DND-41 (cell line): ENCODE results near the gene CD164L2.
"Not testable (repeated sequence)": the region's sequence is repeated elsewhere in the genome, so short reads cannot be mapped to it uniquely, and the experiment has no call there.

Source experiments
- ATAC-seq: fragments of 200-7000 bp; cut with Tn5 transposase; 3 replicates; pipeline ENCODE4 v1.9.1; 2021; ENCODE audit warnings: low read depth; ENCODE audit not compliant: insufficient read depth
- DNase-seq: peaks from one replicate; pipeline ENCODE4 v3.0.0-alpha.2; 2020
- H2AFZ ChIP-seq: 2 replicates; pipeline ENCODE4 v1.6.0; 2012; ENCODE audit warnings: low read depth, low read length
- H3K27ac ChIP-seq: 2 replicates; pipeline ENCODE4 v1.5.1; 2012; ENCODE audit warnings: low read length, inconsistent platforms
- H3K27me3 ChIP-seq: fragments of 200-600 bp; sonication (generic); 2 replicates; pipeline ENCODE4 v1.6.0; 2012; ENCODE audit warnings: low read length, mild to moderate bottlenecking, inconsistent platforms; ENCODE audit not compliant: insufficient read depth, poor library complexity
- H3K36me3 ChIP-seq: 2 replicates; pipeline ENCODE4 v1.5.1; 2012; ENCODE audit warnings: low read length, inconsistent platforms; ENCODE audit not compliant: insufficient read depth
- H3K4me1 ChIP-seq: 2 replicates; pipeline ENCODE4 v1.5.1; 2012; ENCODE audit warnings: mild to moderate bottlenecking, low read length; ENCODE audit not compliant: insufficient read depth
- H3K4me2 ChIP-seq: 2 replicates; pipeline ENCODE4 v1.6.0; 2012; ENCODE audit warnings: mild to moderate bottlenecking, moderate library complexity, low read length, inconsistent platforms; ENCODE audit not compliant: insufficient read depth
- H3K4me3 ChIP-seq, 2 experiments: fragments of 200-600 bp in 1 of 2; shearing (Covaris generic) in 1 of 2; 2 replicates each; pipeline ENCODE4 v1.5.1; 2012 to 2016; ENCODE audit warnings: inconsistent platforms in 2 of 2, low read length in 2 of 2, mild to moderate bottlenecking in 2 of 2, low read depth in 1 of 2, moderate library complexity in 1 of 2
- H3K79me2 ChIP-seq: 2 replicates; pipeline ENCODE4 v1.6.0; 2012; ENCODE audit warnings: low read length, inconsistent platforms; ENCODE audit not compliant: insufficient read depth
- H3K9ac ChIP-seq: 2 replicates; pipeline ENCODE4 v1.6.0; 2012; ENCODE audit warnings: low read depth, mild to moderate bottlenecking, inconsistent platforms, low read length, moderate library complexity
- H3K9me3 ChIP-seq: 2 replicates; pipeline ENCODE4 v1.5.1; 2012; ENCODE audit warnings: low read length, moderate library complexity, mild to moderate bottlenecking, inconsistent platforms; ENCODE audit not compliant: insufficient read depth, severe bottlenecking
- H4K20me1 ChIP-seq: 2 replicates; pipeline ENCODE4 v1.6.0; 2012; ENCODE audit warnings: low read length; ENCODE audit not compliant: insufficient read depth
- EZH2 ChIP-seq: IDR thresholded peaks from 3 replicates; pipeline ENCODE4 v1.6.1; 2012; ENCODE audit warnings: borderline replicate concordance, low read depth, mild to moderate bottlenecking, moderate library complexity, low read length, inconsistent platforms; ENCODE audit not compliant: severe bottlenecking
- TF ChIP-seq, protein P1 (sequence below): IDR thresholded peaks from 2 replicates; pipeline ENCODE4 v1.5.1; 2012; ENCODE audit warnings: borderline replicate concordance, low read length, moderate library complexity, mild to moderate bottlenecking; ENCODE audit not compliant: poor library complexity, severe bottlenecking; ENCODE audit errors: extremely low read depth

Gene CD164L2

DNA sequence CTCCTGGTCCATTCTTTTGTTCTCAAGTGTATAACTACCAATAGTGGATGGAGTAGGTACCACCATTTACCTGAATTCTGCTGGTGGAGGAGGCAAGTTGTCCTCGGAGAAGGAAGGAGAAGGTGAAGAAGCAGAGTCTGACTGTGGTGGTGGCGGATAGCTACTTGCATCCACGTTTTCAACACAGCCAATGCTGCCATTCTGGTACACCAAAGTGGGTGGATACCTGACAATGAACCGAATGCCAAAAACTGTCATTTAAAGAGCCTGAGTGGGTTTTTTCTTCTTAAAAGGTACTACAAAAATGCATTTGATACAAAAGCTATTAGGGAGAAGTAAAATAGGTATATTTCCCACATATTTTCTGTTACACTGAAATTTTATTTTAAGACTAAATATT is 29.4 kb upstream of the CD164L2 start:
- Histone ChIP-seq H3K9me3 (no peaks in the 10 kb centered on the region), H3K79me2 (no peaks in the 10 kb centered on the region), H2AFZ (no peak overlapping the region), H3K4me3 (no peak overlapping the region), H3K36me3 (peaks cover 93% of the 10 kb centered on the region), H3K4me2 (no peak overlapping the region), H3K9ac (no peak overlapping the region), H3K27ac (no peak overlapping the region), H3K4me1 (no peaks in the 10 kb centered on the region), H4K20me1 (no peaks in the 10 kb centered on the region), H3K27me3 (no peaks in the 10 kb centered on the region)
- TF ChIP-seq, protein P1, sequence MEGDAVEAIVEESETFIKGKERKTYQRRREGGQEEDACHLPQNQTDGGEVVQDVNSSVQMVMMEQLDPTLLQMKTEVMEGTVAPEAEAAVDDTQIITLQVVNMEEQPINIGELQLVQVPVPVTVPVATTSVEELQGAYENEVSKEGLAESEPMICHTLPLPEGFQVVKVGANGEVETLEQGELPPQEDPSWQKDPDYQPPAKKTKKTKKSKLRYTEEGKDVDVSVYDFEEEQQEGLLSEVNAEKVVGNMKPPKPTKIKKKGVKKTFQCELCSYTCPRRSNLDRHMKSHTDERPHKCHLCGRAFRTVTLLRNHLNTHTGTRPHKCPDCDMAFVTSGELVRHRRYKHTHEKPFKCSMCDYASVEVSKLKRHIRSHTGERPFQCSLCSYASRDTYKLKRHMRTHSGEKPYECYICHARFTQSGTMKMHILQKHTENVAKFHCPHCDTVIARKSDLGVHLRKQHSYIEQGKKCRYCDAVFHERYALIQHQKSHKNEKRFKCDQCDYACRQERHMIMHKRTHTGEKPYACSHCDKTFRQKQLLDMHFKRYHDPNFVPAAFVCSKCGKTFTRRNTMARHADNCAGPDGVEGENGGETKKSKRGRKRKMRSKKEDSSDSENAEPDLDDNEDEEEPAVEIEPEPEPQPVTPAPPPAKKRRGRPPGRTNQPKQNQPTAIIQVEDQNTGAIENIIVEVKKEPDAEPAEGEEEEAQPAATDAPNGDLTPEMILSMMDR = no peak
- DNase-seq (no peak), ATAC-seq (no peak)

DNA sequence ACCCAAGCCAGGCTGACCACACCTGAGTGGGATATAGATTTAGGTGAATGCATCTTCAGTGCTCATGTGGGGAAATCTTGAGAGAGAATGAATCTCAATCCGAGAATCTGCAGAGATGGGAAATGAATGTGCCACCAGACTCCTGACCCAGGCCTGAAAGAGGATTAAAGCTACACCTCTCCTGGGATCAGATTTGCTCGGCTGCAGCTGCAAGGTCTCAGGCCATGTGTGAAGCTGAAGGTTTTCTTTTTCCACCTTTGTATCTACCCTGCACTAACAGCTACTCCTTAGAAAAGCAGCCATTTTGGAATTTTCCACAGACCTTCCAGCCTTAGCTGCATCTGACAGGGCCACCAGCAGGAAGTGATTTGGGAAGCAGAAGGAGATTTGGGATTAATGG is 27.6 kb upstream of the CD164L2 start:
- H3K36me3 ChIP-seq = peaks cover 89% of the 10 kb centered on the region
- H3K27ac ChIP-seq = no peak overlapping the region
- TF ChIP-seq, protein P1 = no peak
- TF ChIP-seq EZH2 = no peak
- H2AFZ ChIP-seq = no peak overlapping the region
- H3K27me3 ChIP-seq = no peaks in the 10 kb centered on the region
- no peak overlapping the region for H3K4me3 ChIP-seq
- no peaks in the 10 kb centered on the region for H3K79me2 ChIP-seq
- H3K9me3 ChIP-seq = no peaks in the 10 kb centered on the region
- no peak overlapping the region for H3K4me2 ChIP-seq
- H4K20me1 ChIP-seq = no peaks in the 10 kb centered on the region
- H3K9ac ChIP-seq = no peak overlapping the region
- H3K4me1 ChIP-seq = no peaks in the 10 kb centered on the region
- no peak for DNase-seq
- ATAC-seq = no peak

DNA sequence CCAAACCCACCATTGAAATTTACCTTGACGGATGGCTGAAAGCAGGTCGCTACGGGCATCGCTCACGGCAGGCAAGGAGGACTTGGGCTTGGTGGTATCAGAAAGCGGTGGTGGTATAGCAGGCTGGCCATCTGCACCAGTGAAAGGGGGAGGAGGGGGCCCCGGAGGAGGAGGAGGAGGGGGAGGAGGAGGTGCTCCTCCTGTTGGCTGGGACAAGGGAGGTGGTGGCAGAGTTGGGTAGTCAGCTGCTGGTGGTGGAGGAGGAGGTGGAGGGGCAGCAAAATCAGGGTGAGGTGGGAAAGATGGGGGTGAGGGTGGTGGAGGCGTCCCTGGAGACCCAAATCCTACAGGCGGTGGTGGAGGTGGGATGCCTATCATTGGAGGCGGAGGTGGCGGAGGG is 26.5 kb upstream of the CD164L2 start:
- Histone ChIP-seq H3K4me1 (no peaks in the 10 kb centered on the region), H3K4me3 (no peak overlapping the region), H3K9ac (no peak overlapping the region), H3K79me2 (no peaks in the 10 kb centered on the region), H3K9me3 (no peaks in the 10 kb centered on the region), H3K36me3 (peaks cover 78% of the 10 kb centered on the region), H3K4me2 (no peak overlapping the region), H4K20me1 (no peaks in the 10 kb centered on the region), H3K27ac (no peak overlapping the region), H2AFZ (no peak overlapping the region), H3K27me3 (no peaks in the 10 kb centered on the region)
- ATAC-seq = no peak
- no peak for TF ChIP-seq EZH2
- TF ChIP-seq, protein P1 = no peak
- no peak for DNase-seq

DNA sequence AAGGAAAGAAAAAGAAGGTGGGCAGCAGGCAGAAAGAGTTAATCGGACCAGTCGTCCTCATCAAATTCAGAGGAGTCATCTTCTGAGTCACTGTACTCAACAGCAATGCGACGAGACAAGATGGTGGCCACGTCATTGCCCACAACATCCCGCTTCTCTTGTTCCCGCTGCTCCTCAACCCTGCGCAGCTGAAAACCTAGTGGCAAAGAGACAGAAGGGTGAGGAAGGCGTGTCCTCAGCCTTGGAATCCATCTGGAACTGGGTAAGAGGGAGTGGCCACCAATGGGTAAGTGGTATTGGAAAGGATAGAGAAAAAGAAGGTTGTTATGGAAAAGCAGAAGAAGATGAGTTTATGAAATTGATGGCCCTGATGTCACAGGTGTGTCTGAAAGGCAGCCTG is 25.0 kb upstream of the CD164L2 start:
- no peaks in the 10 kb centered on the region for H3K4me1 ChIP-seq
- ATAC-seq (no peak), DNase-seq (no peak)
- H3K79me2 ChIP-seq = no peaks in the 10 kb centered on the region
- no peak for TF ChIP-seq EZH2
- TF ChIP-seq, protein P1 = no peak
- H4K20me1 ChIP-seq = no peaks in the 10 kb centered on the region
- H3K4me2 ChIP-seq = no peak overlapping the region
- no peak overlapping the region for H3K27ac ChIP-seq
- H3K27me3 ChIP-seq = no peaks in the 10 kb centered on the region
- H3K9me3 ChIP-seq = no peaks in the 10 kb centered on the region
- H3K9ac ChIP-seq = no peak overlapping the region
- H3K36me3 ChIP-seq = peaks cover 67% of the 10 kb centered on the region
- H2AFZ ChIP-seq = no peak overlapping the region
- H3K4me3 ChIP-seq = no peak overlapping the region

DNA sequence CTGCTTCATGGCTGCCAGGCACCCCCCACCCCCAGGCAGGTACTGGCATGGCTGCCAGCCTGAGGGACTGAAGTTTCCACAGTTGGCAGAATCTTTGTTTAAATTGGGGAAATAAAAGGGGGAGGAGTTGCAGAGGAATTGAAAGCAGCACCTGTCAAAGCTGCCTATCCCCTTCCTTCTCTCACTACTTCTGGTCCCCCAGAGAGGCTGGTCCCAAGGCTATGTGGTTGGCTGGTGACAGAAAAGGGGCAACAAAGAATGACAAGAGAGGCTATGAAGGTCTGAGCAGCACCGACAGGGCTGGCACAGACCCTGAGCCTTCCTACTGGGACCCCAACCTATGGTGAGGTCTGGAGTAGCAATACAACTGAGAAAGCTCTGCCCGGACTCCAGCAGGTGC is 23.7 kb upstream of the CD164L2 start:
- H3K4me1 ChIP-seq, H3K27ac ChIP-seq, H2AFZ ChIP-seq, H3K4me2 ChIP-seq, H3K9ac ChIP-seq, ATAC-seq, H4K20me1 ChIP-seq, DNase-seq, H3K4me3 ChIP-seq, H3K79me2 ChIP-seq, H3K9me3 ChIP-seq, H3K27me3 ChIP-seq: not testable (repeated sequence)
- peaks cover 54% of the 10 kb centered on the region for H3K36me3 ChIP-seq
